ENCODE measurements around the gene RAB11A.
A peak's percentile ranks its signal among the peaks of the same experiment; 100 is the strongest.
"Not testable (repeated sequence)": the region's sequence is repeated elsewhere in the genome, so short reads cannot be mapped to it uniquely, and the experiment has no call there.

Gene RAB11A

DNA sequence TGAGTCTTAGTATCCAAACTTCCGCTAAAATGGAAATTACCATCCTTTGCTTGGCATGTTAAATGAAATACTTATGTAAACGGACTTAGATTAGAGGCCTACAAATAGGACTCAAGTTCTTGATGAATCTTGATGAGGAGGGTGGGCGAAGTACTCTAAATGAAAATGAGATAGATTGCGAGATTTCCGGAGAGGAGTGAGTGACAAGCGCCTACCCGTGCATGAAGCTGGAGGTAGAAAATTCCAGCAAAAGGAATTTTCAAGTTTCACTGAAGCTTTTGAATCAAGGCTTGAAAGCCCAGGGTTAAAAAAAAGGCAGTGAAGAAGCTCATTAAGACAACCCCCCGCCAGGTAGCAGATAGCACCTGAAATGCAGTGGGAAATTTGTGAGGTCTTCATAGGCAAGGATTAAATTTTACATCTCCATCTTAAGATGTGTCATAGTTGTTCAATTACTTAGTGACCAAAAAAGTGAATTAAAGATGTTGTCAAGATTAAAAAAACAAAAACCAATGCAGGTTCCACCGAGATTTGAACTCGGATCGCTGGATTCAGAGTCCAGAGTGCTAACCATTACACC is 655 bp upstream of the RAB11A start:
- peak overlapping the region; percentile 76 for H3K4me2 ChIP-seq (ENCODE audit: low read length)

DNA sequence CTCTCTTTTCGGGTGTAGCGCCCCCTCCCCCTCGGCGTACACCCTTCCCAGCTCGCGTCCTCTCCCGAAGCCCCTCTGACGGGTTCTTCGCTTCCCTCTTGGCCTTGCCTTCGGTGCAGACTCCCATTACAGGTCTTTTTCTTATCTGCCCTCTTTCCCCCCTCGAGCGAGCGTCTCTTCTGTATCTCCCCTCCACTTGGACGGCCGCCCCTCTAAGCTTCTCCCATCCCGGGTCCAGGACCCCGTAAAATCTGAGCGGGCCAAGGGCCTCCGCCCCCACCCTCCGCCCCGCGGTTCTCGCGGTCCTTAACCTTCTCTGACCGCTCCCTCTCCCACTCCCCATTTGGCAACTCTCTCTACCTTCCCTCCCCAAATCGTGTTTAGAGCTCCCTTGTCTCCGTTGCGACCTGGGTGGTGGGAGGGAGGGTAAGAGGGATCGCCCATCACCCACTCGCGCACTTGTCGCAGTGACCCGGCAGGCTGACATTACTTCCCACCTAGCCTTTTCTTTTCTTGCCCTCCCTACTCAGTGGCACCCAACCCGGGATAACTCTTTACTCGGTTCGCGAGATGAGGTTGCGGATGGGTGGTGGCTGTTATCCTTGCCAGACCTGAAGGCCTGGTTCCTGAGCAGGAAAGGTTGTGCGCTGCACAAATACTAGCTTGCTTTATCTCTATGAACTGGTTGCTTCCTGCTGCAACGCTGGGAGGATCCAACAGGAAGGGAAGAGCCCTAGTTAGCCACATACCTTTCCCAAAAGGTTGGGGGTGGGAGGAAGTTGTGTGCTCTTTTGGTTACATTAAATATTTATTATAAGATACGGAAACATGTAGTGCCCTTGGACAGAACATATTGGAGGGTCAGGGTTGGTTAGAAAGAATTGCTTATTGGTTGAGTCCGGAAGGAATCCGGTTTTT is 922 bp downstream of the RAB11A start:
- Histone ChIP-seq H2AFZ (ENCODE audit: low read depth, low read length) (peak overlapping the region; percentile 71; the same call in 1 of the 2 replicates), H4K20me1 (ENCODE audit: insufficient read depth, low read length) (peaks cover 13% of the 10 kb centered on the region), H3K27me3 (ENCODE audit: low read depth, low read length) (no peaks in the 10 kb centered on the region), H3K4me1 (ENCODE audit: low read length) (peaks cover 16% of the 10 kb centered on the region), H3K9me3 (ENCODE audit: insufficient read depth, low read length) (no peaks in the 10 kb centered on the region), H3K4me3 (ENCODE audit: low read length) (peak overlapping the region; percentile 94), H3K79me2 (ENCODE audit: low read length) (peaks cover 57% of the 10 kb centered on the region), H3K9ac (ENCODE audit: low read length) (peak overlapping the region; percentile 88), H3K4me2 (ENCODE audit: low read length) (peak overlapping the region; percentile 81), H3K36me3 (replicated peaks; ENCODE audit: low read depth, low read length) (no peaks in the 10 kb centered on the region), H3K27ac (ENCODE audit: low read length) (peak overlapping the region; percentile 79)
- no peak for TF ChIP-seq EZH2phosphoT487 (IDR thresholded peaks at IDR 0.05; ENCODE audit: low read depth)
- TF ChIP-seq, protein P1, sequence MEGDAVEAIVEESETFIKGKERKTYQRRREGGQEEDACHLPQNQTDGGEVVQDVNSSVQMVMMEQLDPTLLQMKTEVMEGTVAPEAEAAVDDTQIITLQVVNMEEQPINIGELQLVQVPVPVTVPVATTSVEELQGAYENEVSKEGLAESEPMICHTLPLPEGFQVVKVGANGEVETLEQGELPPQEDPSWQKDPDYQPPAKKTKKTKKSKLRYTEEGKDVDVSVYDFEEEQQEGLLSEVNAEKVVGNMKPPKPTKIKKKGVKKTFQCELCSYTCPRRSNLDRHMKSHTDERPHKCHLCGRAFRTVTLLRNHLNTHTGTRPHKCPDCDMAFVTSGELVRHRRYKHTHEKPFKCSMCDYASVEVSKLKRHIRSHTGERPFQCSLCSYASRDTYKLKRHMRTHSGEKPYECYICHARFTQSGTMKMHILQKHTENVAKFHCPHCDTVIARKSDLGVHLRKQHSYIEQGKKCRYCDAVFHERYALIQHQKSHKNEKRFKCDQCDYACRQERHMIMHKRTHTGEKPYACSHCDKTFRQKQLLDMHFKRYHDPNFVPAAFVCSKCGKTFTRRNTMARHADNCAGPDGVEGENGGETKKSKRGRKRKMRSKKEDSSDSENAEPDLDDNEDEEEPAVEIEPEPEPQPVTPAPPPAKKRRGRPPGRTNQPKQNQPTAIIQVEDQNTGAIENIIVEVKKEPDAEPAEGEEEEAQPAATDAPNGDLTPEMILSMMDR (IDR thresholded peaks at IDR 0.05; ENCODE audit: low read depth, low read length) = no peak; the same call in 1 of the 2 replicates

More for the DNA sequence above, 655 bp upstream of the RAB11A start:
- Histone ChIP-seq H2AFZ (ENCODE audit: low read depth, low read length) (peak overlapping the region; percentile 97; the same call in 1 of the 2 replicates), H3K9me3 (ENCODE audit: insufficient read depth, low read length) (no peaks in the 10 kb centered on the region), H4K20me1 (ENCODE audit: insufficient read depth, low read length) (peaks cover 13% of the 10 kb centered on the region), H3K27me3 (ENCODE audit: low read depth, low read length) (no peaks in the 10 kb centered on the region), H3K79me2 (ENCODE audit: low read length) (peaks cover 43% of the 10 kb centered on the region), H3K4me1 (ENCODE audit: low read length) (peaks cover 16% of the 10 kb centered on the region), H3K4me3 (ENCODE audit: low read length) (peak overlapping the region; percentile 94), H3K27ac (ENCODE audit: low read length) (peak overlapping the region; percentile 79), H3K36me3 (replicated peaks; ENCODE audit: low read depth, low read length) (no peaks in the 10 kb centered on the region), H3K9ac (ENCODE audit: low read length) (peak overlapping the region; percentile 88)
- TF ChIP-seq EZH2phosphoT487 (IDR thresholded peaks at IDR 0.05; ENCODE audit: low read depth) = no peak
- TF ChIP-seq, protein P1 (IDR thresholded peaks at IDR 0.05; ENCODE audit: low read depth, low read length) = no peak

GRCh38 chr15:65870889-65871533 is 1.7 kb downstream of the RAB11A start:
- Histone ChIP-seq H3K9me3 (ENCODE audit: insufficient read depth, low read length) (no peaks in the 10 kb centered on the region), H3K9ac (ENCODE audit: low read length) (peak overlapping the region; percentile 88), H3K79me2 (ENCODE audit: low read length) (peaks cover 63% of the 10 kb centered on the region), H3K4me3 (ENCODE audit: low read length) (peak overlapping the region; percentile 94), H3K4me1 (ENCODE audit: low read length) (peaks cover 16% of the 10 kb centered on the region), H4K20me1 (ENCODE audit: insufficient read depth, low read length) (peaks cover 19% of the 10 kb centered on the region), H3K4me2 (ENCODE audit: low read length) (peak overlapping the region; percentile 81), H3K27ac (ENCODE audit: low read length) (peak overlapping the region; percentile 79), H3K27me3 (ENCODE audit: low read depth, low read length) (no peaks in the 10 kb centered on the region), H3K36me3 (replicated peaks; ENCODE audit: low read depth, low read length) (no peaks in the 10 kb centered on the region), H2AFZ (ENCODE audit: low read depth, low read length) (no peak overlapping the region)
- TF ChIP-seq, protein P1 (IDR thresholded peaks at IDR 0.05; ENCODE audit: low read depth, low read length) = no peak
- TF ChIP-seq EZH2phosphoT487 (IDR thresholded peaks at IDR 0.05; ENCODE audit: low read depth) = no peak

DNA sequence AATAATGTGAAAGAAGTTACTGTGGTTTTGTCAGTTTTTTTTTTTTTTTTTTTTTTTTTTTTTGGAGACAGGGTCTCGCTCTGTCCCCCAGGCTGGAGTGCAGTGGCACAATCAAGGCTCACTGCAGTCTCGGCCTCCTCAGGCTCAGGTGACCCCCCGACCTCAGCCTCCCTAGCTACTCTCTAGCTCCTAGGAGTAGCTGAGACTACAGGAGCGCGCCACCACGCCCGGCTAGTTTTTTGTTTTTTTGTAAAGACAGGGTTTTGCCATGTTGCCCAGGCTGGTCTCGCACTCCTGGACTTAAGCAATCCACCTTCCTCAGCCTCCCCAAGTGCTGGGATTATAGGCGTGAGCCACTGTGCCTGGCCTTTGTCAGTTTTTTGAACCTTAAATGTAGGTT is 2.6 kb downstream of the RAB11A start:
- H3K27ac ChIP-seq (ENCODE audit: low read length); H3K9me3 ChIP-seq (ENCODE audit: insufficient read depth, low read length); H2AFZ ChIP-seq (ENCODE audit: low read depth, low read length); H3K36me3 ChIP-seq (replicated peaks; ENCODE audit: low read depth, low read length); H3K9ac ChIP-seq (ENCODE audit: low read length); H3K27me3 ChIP-seq (ENCODE audit: low read depth, low read length): not testable (repeated sequence)
- H3K4me3 ChIP-seq (ENCODE audit: low read length) = peak overlapping the region; percentile 94
- H4K20me1 ChIP-seq (ENCODE audit: insufficient read depth, low read length) = peaks cover 19% of the 10 kb centered on the region
- peak overlapping the region; percentile 81 for H3K4me2 ChIP-seq (ENCODE audit: low read length)
- H3K79me2 ChIP-seq (ENCODE audit: low read length) = peaks cover 63% of the 10 kb centered on the region
- peaks cover 16% of the 10 kb centered on the region for H3K4me1 ChIP-seq (ENCODE audit: low read length)

- H3K4me2 ChIP-seq (ENCODE audit: low read length); H3K27ac ChIP-seq (ENCODE audit: low read length); H3K4me3 ChIP-seq (ENCODE audit: low read length); H3K9ac ChIP-seq (ENCODE audit: low read length); H3K27me3 ChIP-seq (ENCODE audit: low read depth, low read length); H2AFZ ChIP-seq (ENCODE audit: low read depth, low read length); H3K9me3 ChIP-seq (ENCODE audit: insufficient read depth, low read length); H3K36me3 ChIP-seq (replicated peaks; ENCODE audit: low read depth, low read length): not testable (repeated sequence)
- Histone ChIP-seq H3K4me1 (ENCODE audit: low read length) (peaks cover 16% of the 10 kb centered on the region), H4K20me1 (ENCODE audit: insufficient read depth, low read length) (peaks cover 23% of the 10 kb centered on the region), H3K79me2 (ENCODE audit: low read length) (peaks cover 63% of the 10 kb centered on the region)
Observed at GRCh38 chr15:65872596-65872995, 3.3 kb downstream of the RAB11A start.
